ENCODE data around the gene DGCR2.
"Not testable (repeated sequence)": the region's sequence is repeated elsewhere in the genome, so short reads cannot be mapped to it uniquely, and the experiment has no call there.

DGCR2 gene

GRCh38 chr22:19090586-19091127 is 31.6 kb downstream of the DGCR2 start:
- H3K27ac ChIP-seq (ENCODE audit: low read depth, low read length), result no peak overlapping the region
- no peaks in the 10 kb centered on the region for H3K79me2 ChIP-seq (ENCODE audit: control insufficient read depth, insufficient read depth, low read length, unreplicated experiment)
- peaks cover 9% of the 10 kb centered on the region for H3K4me1 ChIP-seq (ENCODE audit: control insufficient read depth, insufficient read depth, low read length, unreplicated experiment)
- H2AFZ ChIP-seq (ENCODE audit: low read length, unreplicated experiment), result no peak overlapping the region
- H3K4me3 ChIP-seq (ENCODE audit: low read depth, low read length), result no peak overlapping the region
- no peaks in the 10 kb centered on the region for H3K27me3 ChIP-seq (ENCODE audit: insufficient read depth, low read length)
- 0 out of 2 replicates have a peak, but pooled peaks cover 3% of the 10 kb centered on the region for H3K36me3 ChIP-seq (ENCODE audit: insufficient read depth, low read length)

- Histone ChIP-seq H3K36me3 (ENCODE audit: insufficient read depth, low read length) (0 out of 2 replicates have a peak, but pooled peaks cover 3% of the 10 kb centered on the region), H3K27me3 (ENCODE audit: insufficient read depth, low read length) (no peaks in the 10 kb centered on the region), H3K79me2 (ENCODE audit: control insufficient read depth, insufficient read depth, low read length, unreplicated experiment) (no peaks in the 10 kb centered on the region), H3K27ac (ENCODE audit: low read depth, low read length) (no peak overlapping the region), H3K4me1 (ENCODE audit: control insufficient read depth, insufficient read depth, low read length, unreplicated experiment) (peaks cover 14% of the 10 kb centered on the region), H2AFZ (ENCODE audit: low read length, unreplicated experiment) (no peak overlapping the region), H3K4me3 (ENCODE audit: low read depth, low read length) (no peak overlapping the region)
These were observed 32.0 kb downstream of the DGCR2 start for GRCh38 chr22:19090183-19090582.

- H3K4me3 ChIP-seq (ENCODE audit: low read depth, low read length), result no peak overlapping the region
- H3K4me1 ChIP-seq (ENCODE audit: control insufficient read depth, insufficient read depth, low read length, unreplicated experiment), result peaks cover 15% of the 10 kb centered on the region
- H2AFZ ChIP-seq (ENCODE audit: low read length, unreplicated experiment), result no peak overlapping the region
- H3K36me3 ChIP-seq (ENCODE audit: insufficient read depth, low read length), result 0 out of 2 replicates have a peak, but pooled peaks cover 3% of the 10 kb centered on the region
- H3K27ac ChIP-seq (ENCODE audit: low read depth, low read length), result no peak overlapping the region
- no peaks in the 10 kb centered on the region for H3K79me2 ChIP-seq (ENCODE audit: control insufficient read depth, insufficient read depth, low read length, unreplicated experiment)
- H3K27me3 ChIP-seq (ENCODE audit: insufficient read depth, low read length), result no peaks in the 10 kb centered on the region
These were observed 33.2 kb downstream of the DGCR2 start for GRCh38 chr22:19088866-19089595.

GRCh38 chr22:19086896-19087295 is 35.3 kb downstream of the DGCR2 start:
- Histone ChIP-seq H3K4me1 (ENCODE audit: control insufficient read depth, insufficient read depth, low read length, unreplicated experiment) (peaks cover 15% of the 10 kb centered on the region), H3K27ac (ENCODE audit: low read depth, low read length) (no peak overlapping the region), H3K36me3 (ENCODE audit: insufficient read depth, low read length) (0 out of 2 replicates have a peak, but pooled peaks cover 3% of the 10 kb centered on the region), H3K79me2 (ENCODE audit: control insufficient read depth, insufficient read depth, low read length, unreplicated experiment) (no peaks in the 10 kb centered on the region), H2AFZ (ENCODE audit: low read length, unreplicated experiment) (no peak overlapping the region), H3K4me3 (ENCODE audit: low read depth, low read length) (no peak overlapping the region), H3K27me3 (ENCODE audit: insufficient read depth, low read length) (no peaks in the 10 kb centered on the region)

- no peak overlapping the region for H2AFZ ChIP-seq (ENCODE audit: low read length, unreplicated experiment)
- H3K4me3 ChIP-seq (ENCODE audit: low read depth, low read length), result no peak overlapping the region
- H3K27ac ChIP-seq (ENCODE audit: low read depth, low read length), result no peak overlapping the region
- H3K27me3 ChIP-seq (ENCODE audit: insufficient read depth, low read length), result no peaks in the 10 kb centered on the region
- peaks cover 15% of the 10 kb centered on the region for H3K4me1 ChIP-seq (ENCODE audit: control insufficient read depth, insufficient read depth, low read length, unreplicated experiment)
- no peaks in the 10 kb centered on the region for H3K79me2 ChIP-seq (ENCODE audit: control insufficient read depth, insufficient read depth, low read length, unreplicated experiment)
- H3K36me3 ChIP-seq (ENCODE audit: insufficient read depth, low read length), result 0 out of 2 replicates have a peak, but pooled peaks cover 3% of the 10 kb centered on the region
These were observed 35.8 kb downstream of the DGCR2 start for GRCh38 chr22:19086417-19086816.

- Histone ChIP-seq H3K27me3 (ENCODE audit: insufficient read depth, low read length) (no peaks in the 10 kb centered on the region), H3K27ac (ENCODE audit: low read depth, low read length) (no peak overlapping the region), H3K36me3 (ENCODE audit: insufficient read depth, low read length) (0 out of 2 replicates have a peak, but pooled peaks cover 3% of the 10 kb centered on the region), H2AFZ (ENCODE audit: low read length, unreplicated experiment) (no peak overlapping the region), H3K4me3 (ENCODE audit: low read depth, low read length) (no peak overlapping the region), H3K4me1 (ENCODE audit: control insufficient read depth, insufficient read depth, low read length, unreplicated experiment) (peaks cover 15% of the 10 kb centered on the region), H3K79me2 (ENCODE audit: control insufficient read depth, insufficient read depth, low read length, unreplicated experiment) (no peaks in the 10 kb centered on the region)
These were observed 36.9 kb downstream of the DGCR2 start for GRCh38 chr22:19085233-19085718.

GRCh38 chr22:19084586-19084985 is 37.6 kb downstream of the DGCR2 start:
- H3K4me1 ChIP-seq (ENCODE audit: control insufficient read depth, insufficient read depth, low read length, unreplicated experiment), result peaks cover 15% of the 10 kb centered on the region
- not testable (repeated sequence) for H3K27ac ChIP-seq (ENCODE audit: low read depth, low read length); H3K79me2 ChIP-seq (ENCODE audit: control insufficient read depth, insufficient read depth, low read length, unreplicated experiment); H3K4me3 ChIP-seq (ENCODE audit: low read depth, low read length); H3K36me3 ChIP-seq (ENCODE audit: insufficient read depth, low read length); H3K27me3 ChIP-seq (ENCODE audit: insufficient read depth, low read length); H2AFZ ChIP-seq (ENCODE audit: low read length, unreplicated experiment)

GRCh38 chr22:19084126-19084525 is 38.1 kb downstream of the DGCR2 start:
- not testable (repeated sequence) for H3K36me3 ChIP-seq (ENCODE audit: insufficient read depth, low read length); H3K4me3 ChIP-seq (ENCODE audit: low read depth, low read length); H3K79me2 ChIP-seq (ENCODE audit: control insufficient read depth, insufficient read depth, low read length, unreplicated experiment); H3K27ac ChIP-seq (ENCODE audit: low read depth, low read length); H3K27me3 ChIP-seq (ENCODE audit: insufficient read depth, low read length); H2AFZ ChIP-seq (ENCODE audit: low read length, unreplicated experiment)
- peaks cover 15% of the 10 kb centered on the region for H3K4me1 ChIP-seq (ENCODE audit: control insufficient read depth, insufficient read depth, low read length, unreplicated experiment)

- H3K79me2 ChIP-seq (ENCODE audit: control insufficient read depth, insufficient read depth, low read length, unreplicated experiment), result no peaks in the 10 kb centered on the region
- H3K4me1 ChIP-seq (ENCODE audit: control insufficient read depth, insufficient read depth, low read length, unreplicated experiment), result peaks cover 15% of the 10 kb centered on the region
- no peaks in the 10 kb centered on the region for H3K27me3 ChIP-seq (ENCODE audit: insufficient read depth, low read length)
- H3K36me3 ChIP-seq (ENCODE audit: insufficient read depth, low read length), result 0 out of 2 replicates have a peak, but pooled peaks cover 3% of the 10 kb centered on the region
- H3K27ac ChIP-seq (ENCODE audit: low read depth, low read length), result no peak overlapping the region
- H2AFZ ChIP-seq (ENCODE audit: low read length, unreplicated experiment), result no peak overlapping the region
- H3K4me3 ChIP-seq (ENCODE audit: low read depth, low read length), result no peak overlapping the region
These were observed 39.4 kb downstream of the DGCR2 start for GRCh38 chr22:19082793-19083192.

- H2AFZ ChIP-seq (ENCODE audit: low read length, unreplicated experiment), result no peak overlapping the region
These were observed 40.1 kb downstream of the DGCR2 start for GRCh38 chr22:19082101-19082500.

GRCh38 chr22:19081351-19081750 is 40.9 kb downstream of the DGCR2 start:
- H3K4me1 ChIP-seq (ENCODE audit: control insufficient read depth, insufficient read depth, low read length, unreplicated experiment), result peaks cover 8% of the 10 kb centered on the region
- H3K27me3 ChIP-seq (ENCODE audit: insufficient read depth, low read length), result no peaks in the 10 kb centered on the region
- H3K79me2 ChIP-seq (ENCODE audit: control insufficient read depth, insufficient read depth, low read length, unreplicated experiment), result no peaks in the 10 kb centered on the region
- no peak overlapping the region for H3K4me3 ChIP-seq (ENCODE audit: low read depth, low read length)
- no peak overlapping the region for H3K27ac ChIP-seq (ENCODE audit: low read depth, low read length)
- H2AFZ ChIP-seq (ENCODE audit: low read length, unreplicated experiment), result no peak overlapping the region
- no peaks in the 10 kb centered on the region for H3K36me3 ChIP-seq (ENCODE audit: insufficient read depth, low read length)

More at GRCh38 chr22:19082101-19082500, 40.1 kb downstream of the DGCR2 start:
- Histone ChIP-seq H3K27me3 (ENCODE audit: insufficient read depth, low read length) (no peaks in the 10 kb centered on the region), H3K36me3 (ENCODE audit: insufficient read depth, low read length) (0 out of 2 replicates have a peak, but pooled peaks cover 3% of the 10 kb centered on the region), H3K79me2 (ENCODE audit: control insufficient read depth, insufficient read depth, low read length, unreplicated experiment) (no peaks in the 10 kb centered on the region), H3K4me3 (ENCODE audit: low read depth, low read length) (no peak overlapping the region), H3K27ac (ENCODE audit: low read depth, low read length) (no peak overlapping the region), H3K4me1 (ENCODE audit: control insufficient read depth, insufficient read depth, low read length, unreplicated experiment) (peaks cover 15% of the 10 kb centered on the region)
